Ammon's horn (tissue), 1 donor: ENCODE measurements around the gene OR8B3.

Experiments used
- DNase-seq: peaks from one replicate; pipeline ENCODE4 v3.0.0-alpha.2; 2016; ENCODE audit warnings: low spot score

OR8B3 gene

GRCh38 chr11:124359566-124359965 is 39.3 kb downstream of the OR8B3 start:
- DNase-seq = no peak

DNA sequence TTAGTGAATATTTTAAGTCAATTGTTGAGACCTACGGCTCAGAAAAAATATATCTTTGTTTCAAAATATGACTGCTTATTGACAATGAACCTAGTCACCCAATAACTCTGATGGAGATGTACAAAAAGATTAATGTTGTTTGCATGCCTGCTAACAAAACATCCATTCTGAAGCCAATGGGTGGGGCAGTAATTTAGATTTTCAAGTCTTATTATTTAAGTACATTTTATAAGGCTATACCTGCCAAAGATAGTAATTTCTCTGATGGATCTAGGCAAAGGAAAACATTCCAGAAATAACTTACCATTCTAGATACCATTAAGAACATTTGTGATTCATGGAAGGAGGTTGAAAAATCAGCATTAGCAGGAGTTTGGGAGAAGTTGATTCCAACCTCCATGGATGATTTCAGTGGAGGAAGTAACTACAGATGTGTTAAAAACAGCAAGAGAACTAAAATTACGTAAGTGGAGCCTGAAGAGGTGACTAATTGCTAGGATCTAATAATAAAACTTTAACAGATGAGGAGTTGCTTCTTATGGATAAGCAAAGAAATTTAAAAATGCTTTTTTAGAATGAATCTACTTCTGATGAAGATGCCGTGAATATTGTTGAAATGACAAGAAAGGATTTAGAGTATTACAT is 52.4 kb downstream of the OR8B3 start:
- DNase-seq = no peak
